ENCODE measurements around the gene TRPC4. TPM values are rescaled to one million over a fixed set of nuclear protein-coding genes. Genes with fewer than 3 reads are reported as not detected.

Gene TRPC4
- total RNA-seq, 1 experiment from 2014 or later = 0.10 TPM

GRCh38 chr13:37835392-37835791 lies 34.2 kb downstream of the TRPC4 start:
- ATAC-seq (no peak), DNase-seq (ENCODE audit: low read depth, low spot score) (no peak)
- no peak for TF ChIP-seq POLR2AphosphoS5 (IDR thresholded peaks at IDR 0.05; ENCODE audit: low read depth, low read length)
- TF ChIP-seq REST (IDR thresholded peaks at IDR 0.05; ENCODE audit: insufficient read depth in 1 of 2, low read depth in 2 of 2, low read length in 1 of 2) = no peak
- TF ChIP-seq CTCF (IDR thresholded peaks at IDR 0.05) = no peak
- TF ChIP-seq TCF7L2 (IDR thresholded peaks at IDR 0.05; ENCODE audit: low read depth, low read length) = no peak
- TF ChIP-seq SIN3A (IDR thresholded peaks at IDR 0.05; ENCODE audit: borderline replicate concordance, insufficient read depth, low read depth, low read length) = no peak
- Histone ChIP-seq H3K4me1 (ENCODE audit: control insufficient read depth, insufficient read depth, low read length) (no peaks in the 10 kb centered on the region), H3K36me3 (ENCODE audit: control insufficient read depth, insufficient read depth, low read length) (no peaks in the 10 kb centered on the region), H3K9me3 (ENCODE audit: control insufficient read depth, insufficient read depth, low read depth, low read length) (no peaks in the 10 kb centered on the region), H3K4me3 (ENCODE audit: low read depth in 2 of 2, low read length in 2 of 2) (no peak overlapping the region), H3K27ac (ENCODE audit: low read length) (no peak overlapping the region), H3K27me3 (ENCODE audit: control insufficient read depth, insufficient read depth, low read length) (no peaks in the 10 kb centered on the region)
- BruUV-seq (replicated peaks) = no TSS peak
- ChIA-PET CTCF (no interaction called here), POLR2A (no interaction called here)
- in situ Hi-C loops (cut with HindIII; ENCODE audit: low pct_unique_long_range_greater_than_20kb, low sequenced_read_pairs) (no loop called here), intact Hi-C loops (cut with micrococcal nuclease; ENCODE audit: unreplicated experiment) (no loop called here)

- ATAC-seq = no peak
- no peaks in the 10 kb centered on the region for H3K36me3 ChIP-seq (ENCODE audit: control insufficient read depth, insufficient read depth, low read length)
- in situ Hi-C loops (cut with HindIII; ENCODE audit: low pct_unique_long_range_greater_than_20kb, low sequenced_read_pairs) (no loop called here), intact Hi-C loops (cut with micrococcal nuclease; ENCODE audit: unreplicated experiment) (no loop called here)
- no peak overlapping the region for H3K4me3 ChIP-seq (ENCODE audit: low read depth in 2 of 2, low read length in 2 of 2)
- no peaks in the 10 kb centered on the region for H3K27me3 ChIP-seq (ENCODE audit: control insufficient read depth, insufficient read depth, low read length)
- H3K4me1 ChIP-seq (ENCODE audit: control insufficient read depth, insufficient read depth, low read length) = no peaks in the 10 kb centered on the region
- DNase-seq (ENCODE audit: low read depth, low spot score) = no peak
- BruUV-seq (replicated peaks) = no TSS peak
- no peaks in the 10 kb centered on the region for H3K9me3 ChIP-seq (ENCODE audit: control insufficient read depth, insufficient read depth, low read depth, low read length)
- TF ChIP-seq TCF7L2 (IDR thresholded peaks at IDR 0.05; ENCODE audit: low read depth, low read length) (no peak), SIN3A (IDR thresholded peaks at IDR 0.05; ENCODE audit: borderline replicate concordance, insufficient read depth, low read depth, low read length) (no peak), REST (IDR thresholded peaks at IDR 0.05; ENCODE audit: insufficient read depth in 1 of 2, low read depth in 2 of 2, low read length in 1 of 2) (no peak), POLR2AphosphoS5 (IDR thresholded peaks at IDR 0.05; ENCODE audit: low read depth, low read length) (no peak), CTCF (IDR thresholded peaks at IDR 0.05) (no peak)
- POLR2A ChIA-PET = no interaction called here
- CTCF ChIA-PET = no interaction called here
- H3K27ac ChIP-seq (ENCODE audit: low read length) = no peak overlapping the region
Observed at GRCh38 chr13:37833411-37833810, 36.2 kb downstream of the TRPC4 start.
